Cardiac fibroblast (primary cell): ENCODE measurements around the gene MACROD2.

Source experiments
- DNase-seq, 2 donors: peaks; one replicate each; pipeline versions ENCODE4 v3.0.0 to v3.0.0-alpha.2; 2010; ENCODE audit warnings: low read depth in 2 of 2
- H3K4me3 ChIP-seq, 2 donors: replicated peaks in 1 of 2; 1 replicate in 1 of 2; 2 replicates in 1 of 2; pipeline ENCODE4 v1.5.1; 2011; ENCODE audit warnings: low read depth in 2 of 2, low read length in 2 of 2, mild to moderate bottlenecking in 2 of 2, moderate library complexity in 1 of 2
- CTCF ChIP-seq: IDR thresholded peaks from one replicate; pipeline ENCODE4 v1.5.1; 2011; ENCODE audit warnings: low read depth, mild to moderate bottlenecking, low read length, inconsistent platforms

Gene MACROD2

GRCh38 chr20:15838466-15838865 lies 1843.2 kb downstream of the MACROD2 start:
- H3K4me3 ChIP-seq: no peak overlapping the region
- DNase-seq: no peak
- TF ChIP-seq CTCF: no peak

GRCh38 chr20:15840636-15841301 lies 1845.5 kb downstream of the MACROD2 start:
- H3K4me3 ChIP-seq: no peak overlapping the region
- TF ChIP-seq CTCF: no peak
- no peak for DNase-seq

GRCh38 chr20:15842872-15843271 lies 1847.6 kb downstream of the MACROD2 start:
- no peak for TF ChIP-seq CTCF
- DNase-seq: no peak

GRCh38 chr20:15843777-15844176 lies 1848.5 kb downstream of the MACROD2 start:
- no peak for DNase-seq
- no peak overlapping the region for H3K4me3 ChIP-seq
- TF ChIP-seq CTCF: no peak

More at GRCh38 chr20:15842872-15843271, 1847.6 kb downstream of the MACROD2 start:
- H3K4me3 ChIP-seq: no peak overlapping the region

GRCh38 chr20:15847196-15847784 lies 1852.0 kb downstream of the MACROD2 start:
- TF ChIP-seq CTCF: no peak
- no peak overlapping the region for H3K4me3 ChIP-seq
- DNase-seq: no peak

GRCh38 chr20:15848126-15848525 lies 1852.8 kb downstream of the MACROD2 start:
- no peak for TF ChIP-seq CTCF
- no peak for DNase-seq
- H3K4me3 ChIP-seq: no peak overlapping the region
